HG02840 (cell line): ENCODE data around the gene ERMN.

Experiments
- ATAC-seq: cut with Tn5 transposase; IDR thresholded peaks from one replicate; pipeline ENCODE4 v1.9.1; 2021; ENCODE audit warnings: mild to moderate bottlenecking, moderate library complexity, moderate number of reproducible peaks; ENCODE audit not compliant: unreplicated experiment, low FRiP score

Gene ERMN

GRCh38 chr2:157333304-157334047, 7.9 kb upstream of the ERMN start:
- no peak for ATAC-seq

- no peak for ATAC-seq
Measured at GRCh38 chr2:157329524-157329923, 3.9 kb upstream of the ERMN start.

GRCh38 chr2:157327621-157328500, 2.2 kb upstream of the ERMN start:
- peak; percentile 98 for ATAC-seq

- ATAC-seq: peak; percentile 35
Measured at GRCh38 chr2:157327200-157327599, 1.6 kb upstream of the ERMN start.

DNA sequence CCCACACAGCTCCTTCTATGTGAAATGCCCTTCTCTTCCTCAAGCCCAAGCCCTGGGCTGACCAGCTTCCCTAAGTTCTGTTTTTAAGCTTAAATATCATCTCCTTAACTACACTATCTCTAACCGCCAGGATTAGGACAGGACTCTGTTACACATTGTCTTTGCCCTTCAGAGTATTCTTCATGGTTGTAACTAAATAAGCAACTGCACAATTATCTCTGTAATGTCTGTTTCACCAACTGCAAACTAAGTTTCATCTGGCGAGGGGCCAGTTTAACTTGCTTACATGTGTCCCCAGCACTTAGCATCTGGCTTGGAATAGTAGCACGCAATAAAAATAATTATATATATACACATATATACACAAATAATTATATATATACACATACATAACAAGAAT, 1.1 kb upstream of the ERMN start:
- no peak for ATAC-seq

- no peak for ATAC-seq
Measured at GRCh38 chr2:157324331-157324843, 1.2 kb downstream of the ERMN start.

DNA sequence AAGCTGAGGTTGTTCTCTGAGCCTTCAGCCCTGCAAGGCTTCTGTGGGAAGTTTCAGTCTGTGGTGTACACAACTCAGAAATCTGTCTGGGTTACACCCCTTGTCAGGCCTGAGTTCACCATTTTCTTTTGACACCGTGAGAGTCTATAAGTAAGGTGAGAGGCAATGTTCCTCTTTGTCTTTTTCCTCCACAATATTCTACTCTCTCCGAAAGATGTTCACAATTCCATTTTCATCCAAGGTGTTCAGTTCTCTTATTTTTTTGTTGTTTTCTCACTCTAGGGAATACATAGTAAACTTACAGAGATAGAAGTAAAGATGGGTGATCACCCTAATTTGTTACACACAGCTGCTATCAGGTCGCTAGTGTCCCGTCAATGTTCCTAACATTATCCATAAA, 3.2 kb downstream of the ERMN start:
- ATAC-seq: no peak

- no peak for ATAC-seq
Measured at GRCh38 chr2:157321466-157321865, 4.2 kb downstream of the ERMN start.

DNA sequence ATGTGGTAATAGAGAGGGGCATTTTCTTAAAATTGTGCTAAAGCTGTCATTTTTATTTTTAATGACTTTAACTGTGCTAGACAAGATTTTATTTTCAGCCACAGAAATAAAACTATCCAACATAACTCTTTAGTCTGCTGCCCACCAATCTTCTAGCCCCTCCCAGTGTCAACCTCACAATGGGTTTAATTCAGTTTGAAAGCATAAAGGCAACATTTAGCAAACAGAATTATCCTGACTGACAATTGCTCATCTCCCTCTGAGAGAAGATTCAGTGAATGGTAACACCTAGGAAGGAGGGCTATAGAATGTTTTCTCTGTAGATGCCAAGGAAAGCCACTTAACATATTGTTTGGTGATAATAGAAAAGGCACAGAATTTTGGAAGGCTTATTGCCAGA, 5.2 kb downstream of the ERMN start:
- no peak for ATAC-seq

- no peak for ATAC-seq
Measured at GRCh38 chr2:157319795-157320194, 5.8 kb downstream of the ERMN start.

GRCh38 chr2:157318884-157319283, 6.7 kb downstream of the ERMN start:
- no peak for ATAC-seq

- no peak for ATAC-seq
Measured at GRCh38 chr2:157315901-157316300, 9.7 kb downstream of the ERMN start.

- peak; percentile 67 for ATAC-seq
Measured at GRCh38 chr2:157312866-157313486, 12.6 kb downstream of the ERMN start.

DNA sequence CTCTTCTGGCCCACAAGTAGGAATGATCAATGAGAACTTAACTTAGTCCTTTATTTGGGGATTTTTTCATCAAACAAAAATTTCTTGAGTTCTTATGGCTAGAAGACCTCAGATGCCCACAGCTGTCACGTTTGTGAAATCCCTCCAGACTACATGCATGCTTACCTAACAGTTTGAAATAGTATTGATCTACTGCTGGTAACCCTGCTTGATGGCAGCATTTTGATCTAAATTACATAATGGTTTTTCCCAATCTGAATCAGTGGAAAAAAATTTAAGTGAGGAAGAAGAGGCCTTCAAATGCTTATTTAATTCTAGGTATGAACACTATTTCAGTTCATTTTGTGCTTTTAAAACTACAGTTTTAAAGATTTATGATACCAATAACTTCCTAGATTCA, 13.9 kb downstream of the ERMN start:
- ATAC-seq: no peak

DNA sequence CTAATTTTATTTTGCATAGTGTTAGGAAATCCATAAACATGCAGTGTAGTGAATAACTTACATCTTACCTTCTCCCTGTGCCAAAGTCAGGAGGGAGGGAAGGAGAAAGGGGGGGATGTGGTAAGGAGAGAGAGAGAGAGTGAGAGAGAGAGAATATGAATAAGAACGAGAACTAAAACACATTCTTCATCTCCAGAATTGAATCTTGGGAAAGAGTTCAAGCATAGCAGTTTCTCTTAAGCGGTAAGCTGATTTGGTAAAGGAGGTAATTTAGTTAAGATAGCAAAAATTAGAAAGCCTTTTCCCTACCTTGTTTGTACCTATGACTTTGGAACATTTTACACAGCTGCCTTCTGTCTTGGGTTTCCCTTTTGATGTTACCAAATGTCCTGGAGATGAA, 15.7 kb downstream of the ERMN start:
- no peak for ATAC-seq

- ATAC-seq: no peak
Measured at GRCh38 chr2:157307021-157307420, 18.6 kb downstream of the ERMN start.

GRCh38 chr2:157305723-157306110, 19.9 kb downstream of the ERMN start:
- ATAC-seq: no peak

DNA sequence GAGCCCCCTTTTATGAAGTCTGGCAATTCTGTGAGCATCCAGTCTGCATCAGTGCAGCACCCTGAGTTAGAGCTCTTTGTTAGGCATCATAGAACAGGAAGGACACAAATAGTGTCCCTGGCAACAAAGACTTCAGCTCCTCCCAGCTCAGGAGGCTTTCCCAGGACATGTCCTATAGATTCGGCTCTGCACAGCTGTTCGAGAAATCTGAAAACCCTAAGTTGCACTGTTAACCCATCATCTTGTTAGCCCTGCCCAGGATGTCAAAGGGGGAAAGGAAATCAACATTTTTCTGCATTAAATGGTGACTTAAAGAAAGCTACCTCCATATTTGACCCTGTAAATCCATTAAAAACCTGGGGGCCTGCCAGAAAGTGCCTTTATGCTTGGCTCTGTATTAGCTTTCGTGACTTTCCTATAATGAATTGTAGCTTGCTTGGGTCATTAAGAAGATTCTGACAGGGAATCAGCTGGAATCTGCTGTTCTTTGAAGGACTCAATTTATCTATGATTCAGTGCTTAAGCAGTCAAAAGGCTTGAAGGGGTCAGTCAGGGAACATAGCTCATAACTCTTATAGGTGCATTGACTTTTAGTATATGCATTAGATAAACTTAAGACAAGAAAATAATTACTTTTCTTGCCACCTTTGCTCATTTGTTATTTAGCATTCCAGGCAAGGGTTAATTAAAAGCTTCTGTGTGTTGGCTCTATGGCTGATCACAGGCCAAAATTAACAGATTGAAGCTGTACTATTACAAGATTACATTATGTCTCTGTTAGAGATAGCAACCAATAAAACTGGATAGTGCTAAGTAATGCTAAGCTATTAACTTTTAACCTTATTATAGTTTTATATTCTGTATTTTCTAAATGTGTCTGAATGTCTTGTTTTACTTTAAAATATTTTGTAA, 20.6 kb downstream of the ERMN start:
- no peak for ATAC-seq

DNA sequence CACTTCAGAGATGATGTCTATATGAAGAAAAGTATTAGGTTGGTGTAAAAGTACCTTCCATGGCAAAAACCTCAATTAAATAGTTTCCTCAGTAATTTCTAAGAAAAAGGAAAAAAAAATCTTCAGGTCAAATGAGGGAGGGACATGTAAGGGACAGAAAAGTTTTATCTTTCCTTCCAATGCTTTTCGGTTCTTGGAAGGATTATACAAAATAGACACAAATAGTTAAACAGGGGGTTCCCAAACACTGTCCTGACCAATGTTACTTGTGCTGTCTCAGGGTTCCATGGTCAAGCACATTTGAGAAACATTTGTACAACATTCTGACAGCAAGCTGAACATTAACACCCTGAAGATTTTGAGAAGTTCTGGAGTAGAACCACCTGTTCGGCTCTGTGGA, 22.0 kb downstream of the ERMN start:
- ATAC-seq: no peak

DNA sequence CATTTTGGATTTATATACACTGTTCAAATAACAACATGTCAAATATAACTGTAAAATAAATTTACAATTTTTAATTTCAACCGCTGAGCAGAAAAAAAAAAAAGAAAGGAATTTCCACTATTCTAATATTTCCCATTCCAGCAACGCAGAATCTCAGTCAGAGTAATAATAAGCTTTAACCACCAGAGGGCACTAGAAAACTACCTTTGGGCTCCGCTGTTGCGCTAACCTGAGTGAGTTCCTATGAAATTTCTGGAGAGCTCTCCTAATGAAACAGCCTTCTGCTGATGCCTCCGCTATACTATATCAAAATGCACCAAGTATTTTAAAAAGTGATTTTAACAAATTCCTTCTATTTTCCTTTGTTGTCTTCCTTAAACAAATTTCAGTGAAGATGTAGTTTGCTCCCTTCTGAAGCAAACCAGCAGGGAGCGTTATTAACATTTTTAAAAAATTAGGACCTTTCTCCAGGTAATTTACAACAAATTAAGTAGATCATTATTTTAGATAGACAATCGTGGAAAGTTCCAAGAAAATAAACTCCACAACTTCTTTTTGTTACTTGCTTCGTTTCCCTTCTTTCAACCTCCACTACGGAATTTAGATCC, 23.0 kb downstream of the ERMN start:
- ATAC-seq: peak; percentile 70
